GM12801 (cell line): ENCODE data around the gene ADAMTS3.

Source experiments
- CTCF ChIP-seq: IDR thresholded peaks from one replicate; pipeline ENCODE4 v1.5.1; 2011; ENCODE audit warnings: control low read depth; ENCODE audit not compliant: insufficient read length; ENCODE audit errors: extremely low read depth

ADAMTS3 gene

DNA sequence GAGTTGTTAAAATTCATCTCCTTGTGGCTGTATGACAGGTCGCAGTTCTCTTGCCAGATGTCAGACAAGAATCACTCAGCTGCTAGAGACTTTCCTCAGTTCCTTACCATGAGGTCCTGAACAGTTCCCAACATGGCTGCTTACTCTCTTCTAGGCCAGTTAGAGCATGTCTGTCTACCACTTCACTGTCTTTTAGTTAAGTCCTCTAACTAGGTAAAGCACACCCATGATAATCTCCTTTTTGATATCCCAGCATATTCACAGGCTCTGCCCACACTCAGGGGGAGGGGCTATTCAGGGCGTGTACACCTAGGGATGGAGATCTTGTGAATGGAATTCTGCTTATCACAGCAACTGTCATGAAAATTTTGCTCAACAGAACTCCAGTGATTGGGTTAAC is 190.1 kb downstream of the ADAMTS3 start:
- TF ChIP-seq CTCF: no peak

GRCh38 chr4:72377491-72378194 is 191.4 kb downstream of the ADAMTS3 start:
- TF ChIP-seq CTCF: no peak

DNA sequence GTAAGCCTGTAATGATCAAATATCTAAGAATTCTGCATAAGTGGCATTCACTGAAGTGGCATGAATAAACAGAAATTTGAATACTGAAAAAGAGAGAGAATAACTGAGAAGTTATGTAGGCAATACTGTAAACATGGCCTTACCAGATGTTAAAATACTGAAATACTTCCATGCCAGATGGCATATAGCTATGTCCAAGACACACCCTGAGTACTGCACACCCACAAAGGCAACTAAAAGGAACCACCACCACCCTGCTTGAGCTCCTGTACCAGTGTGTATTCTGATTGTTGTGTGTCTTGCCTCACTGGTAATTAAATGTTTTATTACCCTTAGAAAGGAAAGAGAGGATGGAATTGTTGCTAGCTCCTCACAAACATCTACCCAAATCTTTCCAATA is 192.1 kb downstream of the ADAMTS3 start:
- TF ChIP-seq CTCF: no peak

- no peak for TF ChIP-seq CTCF
Measured at GRCh38 chr4:72375073-72375736, 193.8 kb downstream of the ADAMTS3 start.

- TF ChIP-seq CTCF: no peak
Measured at GRCh38 chr4:72374159-72374558, 194.9 kb downstream of the ADAMTS3 start.

- TF ChIP-seq CTCF: no peak
Measured at GRCh38 chr4:72366601-72367000, 202.4 kb downstream of the ADAMTS3 start.

DNA sequence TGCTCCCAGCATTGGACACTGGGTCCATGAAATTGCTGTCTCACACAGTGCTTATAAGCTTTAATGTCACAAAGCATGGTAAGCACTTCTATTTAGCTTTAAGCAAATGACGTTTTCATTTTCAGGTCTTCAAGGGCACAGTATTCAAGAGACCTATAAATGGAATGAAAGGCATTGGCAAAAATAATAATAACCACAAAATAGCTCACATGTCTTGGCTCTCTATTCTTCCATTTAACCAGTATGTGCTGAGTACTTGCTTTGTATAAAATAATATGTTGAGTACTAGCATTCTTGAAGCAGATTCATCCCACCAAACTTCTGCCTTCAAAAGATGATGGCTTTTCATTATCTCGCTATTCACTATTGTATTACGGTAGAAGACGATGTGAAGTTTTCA is 203.0 kb downstream of the ADAMTS3 start:
- no peak for TF ChIP-seq CTCF
